H1 (cell line): Measurements from ENCODE around the gene NRROS.

Source experiments
- ASH2L ChIP-seq: fragments of 200-600, 300-600 bp; sonication (generic); IDR thresholded peaks from one replicate; pipeline ENCODE4 v1.7.1; 2017; ENCODE audit warnings: low read length
- CTCF ChIP-seq, 3 experiments: IDR thresholded peaks; 1 replicate in 2 of 3; 2 replicates in 1 of 3; pipeline versions ENCODE4 v1.5.1 to v1.6.1; 2011; ENCODE audit warnings: low read length in 3 of 3, mild to moderate bottlenecking in 3 of 3, inconsistent platforms in 2 of 3, low read depth in 1 of 3, moderate library complexity in 1 of 3; ENCODE audit not compliant: insufficient read depth in 1 of 3; ENCODE audit errors: control extremely low read depth in 1 of 3
- EGR1 ChIP-seq: IDR thresholded peaks from 2 replicates; pipeline ENCODE4 v1.6.1; 2011; ENCODE audit warnings: low read depth, low read length, borderline replicate concordance
- EP300 ChIP-seq, 2 experiments: IDR thresholded peaks; 1 replicate in 1 of 2; 2 replicates in 1 of 2; pipeline ENCODE4 v1.6.1; 2011 to 2012; ENCODE audit warnings: low read depth in 2 of 2, low read length in 2 of 2, mild to moderate bottlenecking in 2 of 2, borderline replicate concordance in 1 of 2, inconsistent platforms in 1 of 2, moderate library complexity in 1 of 2
- GTF2F1 ChIP-seq: IDR thresholded peaks from 2 replicates; pipeline ENCODE4 v1.6.1; 2012; ENCODE audit warnings: low read depth, low read length, improper control_type of control experiment, borderline replicate concordance
- HDAC2 ChIP-seq, 2 experiments: fragments of 300-600 bp in 1 of 2; sonication (generic) in 1 of 2; IDR thresholded peaks; 2 replicates each; pipeline ENCODE4 v1.6.1; 2011 to 2012; ENCODE audit warnings: low read depth in 2 of 2, low read length in 2 of 2, mild to moderate bottlenecking in 2 of 2, moderate library complexity in 2 of 2, borderline replicate concordance in 1 of 2, inconsistent platforms in 1 of 2
- JUND ChIP-seq: IDR thresholded peaks from 2 replicates; pipeline ENCODE4 v1.6.1; 2011; ENCODE audit warnings: mild to moderate bottlenecking, improper control_type of control experiment, low read length
- MAFK ChIP-seq: IDR thresholded peaks from 2 replicates; pipeline ENCODE4 v1.6.1; 2012; ENCODE audit warnings: low read depth, mild to moderate bottlenecking, improper control_type of control experiment, low read length
- MAX ChIP-seq: IDR thresholded peaks from 2 replicates; pipeline ENCODE4 v1.6.1; 2012; ENCODE audit warnings: inconsistent platforms
- SP2 ChIP-seq: IDR thresholded peaks from 2 replicates; pipeline ENCODE4 v1.6.1; 2012; ENCODE audit warnings: mild to moderate bottlenecking, low read length, inconsistent platforms
- SP4 ChIP-seq: IDR thresholded peaks from 2 replicates; pipeline ENCODE4 v1.6.1; 2012; ENCODE audit warnings: low read length, inconsistent platforms
- SUZ12 ChIP-seq: fragments of 200-600 bp; sonication (generic); IDR thresholded peaks from 2 replicates; pipeline ENCODE4 v1.6.1; 2012; ENCODE audit warnings: mild to moderate bottlenecking, inconsistent platforms, low read length, moderate library complexity, mixed read lengths
- USF2 ChIP-seq: IDR thresholded peaks from 2 replicates; pipeline ENCODE4 v1.6.1; 2011; ENCODE audit warnings: low read length, improper control_type of control experiment

GRCh38 chr3:196642434-196642833 is 2.9 kb downstream of the NRROS start:
- no peak for TF ChIP-seq CTCF (IDR thresholded peaks at IDR 0.05; ENCODE audit: control extremely low read depth in 1 of 3, insufficient read depth in 1 of 3, low read depth in 1 of 3, low read length in 3 of 3)
- TF ChIP-seq JUND: no peak
- TF ChIP-seq SP4: no peak
- TF ChIP-seq HDAC2 (IDR thresholded peaks at IDR 0.05; ENCODE audit: borderline replicate concordance in 1 of 2, low read depth in 2 of 2, low read length in 2 of 2): no peak
- no peak for TF ChIP-seq MAX
- TF ChIP-seq EP300 (IDR thresholded peaks at IDR 0.05; ENCODE audit: borderline replicate concordance in 1 of 2, low read depth in 2 of 2, low read length in 2 of 2): no peak
- TF ChIP-seq ASH2L: no peak
- no peak for TF ChIP-seq GTF2F1
- TF ChIP-seq EGR1: no peak
- no peak for TF ChIP-seq SP2
- no peak for TF ChIP-seq MAFK
- no peak for TF ChIP-seq USF2
- no peak for TF ChIP-seq SUZ12
